Kidney capillary endothelial cell (primary cell): Measurements from ENCODE around the gene TRIM48.
"Not testable (repeated sequence)": the region's sequence is repeated elsewhere in the genome, so short reads cannot be mapped to it uniquely, and the experiment has no call there.

Source experiments
- DNase-seq: peaks from one replicate; pipeline ENCODE4 v3.0.0-alpha.2; 2018; ENCODE audit warnings: low spot score

The TRIM48 gene

GRCh38 chr11:55261855-55262254 lies at the start of gene TRIM48:
TRIM48 (plus strand) TSS chr11:55262155; CDS start chr11:55262268, 113 bp downstream.
- DNase-seq = not testable (repeated sequence)

GRCh38 chr11:55238316-55238715 lies 23.6 kb upstream of the TRIM48 start:
- not testable (repeated sequence) for DNase-seq

- no peak for DNase-seq
Measured at GRCh38 chr11:55263081-55263480, 1.1 kb downstream of the TRIM48 start.
